Osteoblast (primary cell): ENCODE data around the gene TIGIT. TPM values are rescaled to one million over a fixed set of nuclear protein-coding genes. Genes with fewer than 3 reads are reported as not detected.

Experiments
- DNase-seq: peaks from one replicate; pipeline ENCODE4 v3.0.0; 2011; ENCODE audit warnings: low spot score, mixed read lengths; ENCODE audit not compliant: insufficient read length; ENCODE audit errors: missing footprints
- H2AFZ ChIP-seq: 2 replicates; pipeline ENCODE4 v1.6.0; 2011; ENCODE audit warnings: mild to moderate bottlenecking, low read length
- H3K27ac ChIP-seq: 2 replicates; pipeline ENCODE4 v1.5.1; 2011; ENCODE audit warnings: mild to moderate bottlenecking, low read depth, low read length, moderate library complexity
- H3K27me3 ChIP-seq: 2 replicates; pipeline ENCODE4 v1.6.0; 2012; ENCODE audit warnings: mild to moderate bottlenecking, control low read depth, inconsistent platforms, low read length, moderate library complexity; ENCODE audit not compliant: insufficient read depth
- H3K36me3 ChIP-seq: 2 replicates; pipeline ENCODE4 v1.5.1; 2011; ENCODE audit warnings: mild to moderate bottlenecking, low read length, control low read depth, moderate library complexity; ENCODE audit not compliant: insufficient read depth
- H3K4me1 ChIP-seq: 2 replicates; pipeline ENCODE4 v1.5.1; 2011; ENCODE audit warnings: mild to moderate bottlenecking, low read length, control low read depth, moderate library complexity; ENCODE audit not compliant: insufficient read depth
- H3K4me2 ChIP-seq: 2 replicates; pipeline ENCODE4 v1.6.0; 2011; ENCODE audit warnings: mild to moderate bottlenecking, low read length; ENCODE audit not compliant: insufficient read depth
- H3K4me3 ChIP-seq: fragments of 200-600 bp; sonication (generic); 3 replicates; pipeline ENCODE4 v1.5.1; 2012; ENCODE audit warnings: mild to moderate bottlenecking, low read length, inconsistent platforms; ENCODE audit not compliant: insufficient read depth
- H3K79me2 ChIP-seq: 2 replicates; pipeline ENCODE4 v1.6.0; 2012; ENCODE audit warnings: mild to moderate bottlenecking, low read length, control low read depth, inconsistent platforms; ENCODE audit not compliant: insufficient read depth
- H3K9me3 ChIP-seq: 2 replicates; pipeline ENCODE4 v1.5.1; 2011; ENCODE audit warnings: low read depth, low read length, control low read depth
- H4K20me1 ChIP-seq: 2 replicates; pipeline ENCODE4 v1.6.0; 2012; ENCODE audit warnings: mild to moderate bottlenecking, low read length, control low read depth; ENCODE audit not compliant: insufficient read depth
- CTCF ChIP-seq: IDR thresholded peaks from 2 replicates; pipeline ENCODE4 v1.5.1; 2011; ENCODE audit warnings: mild to moderate bottlenecking, low read depth, low read length, moderate library complexity; ENCODE audit errors: extremely low read depth
- total RNA-seq: library from RNA; depleted of rRNA; stranded (reverse); fragments of >200 nt; gene quantifications from 2 replicates; pipeline ENCODE4 v1.2.3, GENCODE V29; 2012

The TIGIT gene
- total RNA-seq, 1 donor = not detected

- no peaks in the 10 kb centered on the region for H3K4me1 ChIP-seq
- H4K20me1 ChIP-seq = peaks cover 5% of the 10 kb centered on the region
- no peak overlapping the region for H2AFZ ChIP-seq
- no peaks in the 10 kb centered on the region for H3K79me2 ChIP-seq
- H3K36me3 ChIP-seq = no peaks in the 10 kb centered on the region
- H3K4me2 ChIP-seq = no peak overlapping the region
- no peak for TF ChIP-seq CTCF
- H3K9me3 ChIP-seq = no peaks in the 10 kb centered on the region
- DNase-seq = no peak
- no peak overlapping the region for H3K27ac ChIP-seq
- no peak overlapping the region for H3K4me3 ChIP-seq
- H3K27me3 ChIP-seq = no peaks in the 10 kb centered on the region
Measured at GRCh38 chr3:114356066-114356465, 62.2 kb downstream of the TIGIT start.

GRCh38 chr3:114356525-114356924, 62.7 kb downstream of the TIGIT start:
- H3K27ac ChIP-seq = no peak overlapping the region
- no peaks in the 10 kb centered on the region for H3K27me3 ChIP-seq
- H3K36me3 ChIP-seq = no peaks in the 10 kb centered on the region
- no peaks in the 10 kb centered on the region for H3K4me1 ChIP-seq
- no peak for DNase-seq
- H3K79me2 ChIP-seq = no peaks in the 10 kb centered on the region
- no peak overlapping the region for H3K4me2 ChIP-seq
- no peak for TF ChIP-seq CTCF
- no peaks in the 10 kb centered on the region for H3K9me3 ChIP-seq
- peaks cover 5% of the 10 kb centered on the region for H4K20me1 ChIP-seq
- H2AFZ ChIP-seq = no peak overlapping the region
- H3K4me3 ChIP-seq = no peak overlapping the region

Other genes with a start within 250 kb of the TIGIT start
- gene CCDC191, start 237.5 kb upstream of the TIGIT start, total RNA-seq = 3.2 and 4.0 TPM in 2 replicates
- 12.4 and 14.5 TPM in 2 replicates for gene QTRT2, start 237.3 kb upstream of the TIGIT start, total RNA-seq
- not detected in 2 replicates for gene DRD3, start 115.0 kb upstream of the TIGIT start, total RNA-seq
- gene ZNF80, start 56.5 kb upstream of the TIGIT start, total RNA-seq = not detected in 2 replicates